NCI-H1694 (cell line): ENCODE results near the gene SERPINI2.
"Not testable (repeated sequence)": the region's sequence is repeated elsewhere in the genome, so short reads cannot be mapped to it uniquely, and the experiment has no call there.

Experiments
- DNase-seq: peaks from one replicate; lab custom pipeline; 2025; lab: John Stamatoyannopoulos, UW

The SERPINI2 gene

GRCh38 chr3:167450675-167451074 is 23.2 kb downstream of the SERPINI2 start:
- no peak for DNase-seq

GRCh38 chr3:167450195-167450594 is 23.6 kb downstream of the SERPINI2 start:
- no peak for DNase-seq

- no peak for DNase-seq
Observed at GRCh38 chr3:167445491-167445890, 28.4 kb downstream of the SERPINI2 start.

GRCh38 chr3:167441256-167441655 is 32.6 kb downstream of the SERPINI2 start:
- DNase-seq, result no peak

DNA sequence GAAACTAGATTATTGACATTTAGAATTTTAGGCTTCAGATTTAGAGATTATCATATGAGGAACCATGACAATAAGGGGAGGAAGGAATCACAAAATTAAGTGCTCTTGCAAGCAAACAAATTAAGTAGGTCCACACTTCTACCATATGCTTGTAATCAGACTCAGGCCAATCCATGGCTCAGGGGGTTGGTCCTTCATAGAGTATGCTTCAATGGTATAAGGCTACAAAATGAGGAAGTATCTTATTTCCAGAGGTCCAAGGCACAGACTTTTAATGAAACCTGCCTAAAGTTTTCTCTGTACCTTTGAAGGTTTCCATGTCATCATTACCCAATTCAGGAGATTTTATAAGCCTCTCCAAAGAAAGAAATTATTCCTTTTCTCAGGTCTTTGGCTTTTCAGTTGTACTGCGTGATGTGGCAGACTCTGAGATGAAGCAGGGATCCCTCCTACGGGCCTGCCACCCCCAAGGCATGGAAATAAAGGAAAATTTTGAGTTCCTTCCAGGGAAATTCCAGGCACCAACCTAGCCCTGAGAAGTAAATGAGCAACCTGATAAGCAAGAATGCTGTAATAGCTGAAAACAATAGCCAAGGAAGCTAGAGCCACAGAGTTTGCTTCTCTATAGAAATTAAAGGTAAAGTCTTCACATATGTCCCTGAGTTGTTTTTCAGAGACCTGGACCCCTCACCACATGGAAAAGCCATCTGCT is 36.3 kb downstream of the SERPINI2 start:
- DNase-seq, result no peak

GRCh38 chr3:167426962-167427361 is 46.9 kb downstream of the SERPINI2 start:
- DNase-seq, result not testable (repeated sequence)

DNA sequence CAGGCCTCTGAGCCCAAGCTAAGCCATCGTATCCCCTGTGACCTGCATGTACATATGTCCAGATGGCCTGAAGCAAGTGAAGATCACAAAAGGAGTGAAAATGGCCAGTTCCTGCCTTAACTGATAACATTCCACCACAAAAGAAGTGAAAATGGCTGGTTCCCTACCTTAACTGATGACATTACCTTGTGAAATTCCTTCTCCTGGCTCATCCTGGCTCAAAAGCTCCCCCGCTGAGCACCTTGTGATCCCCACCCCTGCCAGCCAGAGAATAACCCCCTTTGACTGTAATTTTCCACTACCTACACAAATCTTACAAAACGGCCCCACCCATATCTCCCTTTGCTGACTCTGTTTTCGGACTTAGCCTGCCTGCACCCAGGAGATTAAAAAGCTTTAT is 51.4 kb downstream of the SERPINI2 start:
- not testable (repeated sequence) for DNase-seq

DNA sequence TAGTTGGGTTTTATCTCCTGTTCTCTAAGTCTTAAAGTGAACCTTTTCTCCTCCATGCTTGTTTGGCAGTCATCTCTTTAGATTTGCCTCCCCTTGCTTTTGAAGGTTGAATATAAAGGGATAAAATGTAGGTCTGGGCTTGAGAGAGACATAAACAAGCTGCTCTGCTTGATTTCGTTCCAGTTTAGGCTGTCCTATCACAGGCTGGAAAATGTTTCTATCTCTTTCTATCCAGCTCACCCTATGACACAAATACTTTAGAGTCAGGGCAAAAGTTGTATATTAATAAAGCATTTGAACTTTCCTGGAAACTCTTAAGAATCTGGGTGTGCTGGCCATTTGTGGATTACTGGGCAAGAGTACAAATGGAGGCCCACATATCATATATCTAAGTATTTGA is 64.2 kb downstream of the SERPINI2 start:
- DNase-seq, result no peak

- DNase-seq, result peak; percentile 3
Observed at GRCh38 chr3:167406876-167407492, 66.9 kb downstream of the SERPINI2 start.

DNA sequence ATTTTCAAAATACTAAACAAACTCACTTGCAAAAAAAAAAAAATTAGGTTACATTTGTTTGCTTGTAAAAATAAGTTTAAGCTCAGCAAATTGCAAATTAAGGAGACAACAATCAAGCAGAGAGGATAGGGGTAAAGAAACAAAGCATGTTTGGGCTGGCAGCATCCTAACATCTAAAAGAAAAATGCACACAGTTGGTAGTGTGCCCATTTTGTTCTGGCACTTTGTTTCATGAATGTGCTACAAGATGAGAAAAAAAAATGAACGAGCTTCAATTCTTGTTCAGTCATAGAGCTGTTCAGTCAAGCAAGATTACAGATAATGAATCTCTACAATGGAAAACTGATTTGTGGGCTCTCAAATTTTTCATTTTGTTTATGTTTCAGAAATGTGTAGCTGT is 76.0 kb downstream of the SERPINI2 start:
- DNase-seq, result no peak

DNA sequence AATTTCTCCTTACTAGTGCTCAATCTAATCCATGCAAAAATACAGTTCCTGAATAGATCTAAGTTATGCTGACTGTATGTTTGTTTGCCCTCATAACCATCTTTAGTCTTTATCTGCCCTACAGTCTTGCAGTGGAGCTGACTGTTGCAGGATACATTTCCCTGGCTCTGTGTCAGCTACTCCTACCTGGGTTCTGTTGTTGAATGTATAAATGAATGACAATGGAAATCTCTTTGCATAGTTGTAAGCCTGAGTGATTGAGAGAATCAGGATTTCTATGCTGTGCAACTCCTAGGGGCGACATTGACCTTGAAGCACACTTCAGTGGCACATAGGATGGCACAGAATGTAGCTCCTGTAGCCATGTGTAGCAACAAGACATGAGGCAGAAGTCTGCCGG is 77.8 kb downstream of the SERPINI2 start:
- no peak for DNase-seq

GRCh38 chr3:167394003-167394402 is 79.8 kb downstream of the SERPINI2 start:
- DNase-seq, result no peak
